Large intestine (tissue), 3 donors: ENCODE data around the gene PFN3. TPM values are rescaled to one million over a fixed set of nuclear protein-coding genes. Genes with fewer than 3 reads are reported as not detected.
A peak's percentile ranks its signal among the peaks of the same experiment; 100 is the strongest.

Source experiments
- DNase-seq, 2 donors: peaks; one replicate each; pipeline versions ENCODE4 v3.0.0 to v3.0.0-alpha.2; 2013
- H3K27ac ChIP-seq: one replicate; pipeline ENCODE4 v1.5.1; 2013; ENCODE audit warnings: low read length
- H3K27me3 ChIP-seq: 2 replicates; pipeline ENCODE4 v1.6.1; 2013; ENCODE audit warnings: low read length; ENCODE audit not compliant: control insufficient read depth, insufficient read depth
- H3K36me3 ChIP-seq: 2 replicates; pipeline ENCODE4 v1.6.1; 2013; ENCODE audit warnings: low read length; ENCODE audit not compliant: control insufficient read depth, insufficient read depth
- H3K4me1 ChIP-seq: one replicate; pipeline ENCODE4 v1.6.1; 2013; ENCODE audit warnings: low read length; ENCODE audit not compliant: control insufficient read depth, insufficient read depth
- H3K4me3 ChIP-seq: one replicate; pipeline ENCODE4 v1.5.1; 2013; ENCODE audit warnings: low read length
- H3K9me3 ChIP-seq: one replicate; pipeline ENCODE4 v1.6.1; 2013; ENCODE audit warnings: mild to moderate bottlenecking, low read depth, low read length, moderate library complexity; ENCODE audit not compliant: control insufficient read depth
- WGBS: methylation state at CpG from one replicate; pipeline ENCODE4 v1.1.5; 2013; ENCODE audit warnings: low lambda C conversion rate; ENCODE audit not compliant: insufficient coverage; 5-methylcytosine and 5-hydroxymethylcytosine counted together
- polyA plus RNA-seq: library from polyadenylated mRNA; unstranded; fragments of 120-200 nt; gene quantifications from one replicate; pipeline ENCODE4 v1.2.1, GENCODE V29; 2013

PFN3 gene
- polyA plus RNA-seq, 1 donor = not detected

DNA sequence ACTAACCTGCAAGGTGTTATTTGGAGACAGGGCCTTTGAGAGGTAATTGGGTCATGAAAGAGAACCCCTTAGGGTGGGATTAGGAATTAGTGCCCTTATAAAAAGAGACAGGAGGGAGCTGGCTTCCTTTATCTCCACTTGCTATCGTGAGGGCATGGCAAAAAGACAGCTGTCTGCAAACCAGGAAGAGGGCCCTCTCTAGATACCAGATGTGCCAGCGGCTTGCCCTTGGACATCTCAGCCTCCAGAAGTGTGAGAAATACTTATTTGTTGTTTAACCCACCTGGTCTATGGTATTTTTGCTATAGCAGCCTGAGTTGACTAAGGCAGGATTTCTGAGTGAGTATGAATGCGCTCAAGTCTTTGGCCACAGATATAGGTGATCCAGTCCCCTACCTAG lies 43.7 kb downstream of the PFN3 start:
- H3K4me1 ChIP-seq = peaks cover 2% of the 10 kb centered on the region
- H3K9me3 ChIP-seq = no peaks in the 10 kb centered on the region
- peaks cover 16% of the 10 kb centered on the region for H3K27me3 ChIP-seq
- H3K27ac ChIP-seq = no peak overlapping the region
- no CpG with 5 or more reads among the region's 3 CpGs for WGBS
- H3K36me3 ChIP-seq = no peaks in the 10 kb centered on the region
- no peak for DNase-seq
- H3K4me3 ChIP-seq = no peak overlapping the region

DNA sequence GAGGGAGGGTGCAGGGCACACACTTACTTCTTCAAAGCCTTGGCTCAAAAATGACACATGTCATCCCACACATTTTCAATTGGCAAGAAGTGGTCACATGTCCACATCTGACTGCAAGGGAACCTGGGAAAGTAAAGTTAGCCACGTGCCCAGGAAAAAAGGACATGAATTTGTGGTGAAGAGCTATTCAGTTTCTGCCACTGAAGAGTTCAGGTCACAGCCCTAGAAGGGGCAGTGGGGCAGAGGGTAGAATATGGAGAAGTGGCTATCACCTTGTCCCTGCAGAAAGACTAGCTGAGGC lies 44.6 kb downstream of the PFN3 start:
- peaks cover 3% of the 10 kb centered on the region for H3K4me1 ChIP-seq
- no peaks in the 10 kb centered on the region for H3K36me3 ChIP-seq
- H3K27ac ChIP-seq = no peak overlapping the region
- no peak for DNase-seq
- H3K9me3 ChIP-seq = no peaks in the 10 kb centered on the region
- H3K27me3 ChIP-seq = peaks cover 16% of the 10 kb centered on the region
- H3K4me3 ChIP-seq = no peak overlapping the region
- no CpG with 5 or more reads among the region's 1 CpG for WGBS

GRCh38 chr5:177355162-177355867 lies 45.1 kb downstream of the PFN3 start:
- Histone ChIP-seq H3K36me3 (no peaks in the 10 kb centered on the region), H3K4me3 (no peak overlapping the region), H3K27me3 (peaks cover 16% of the 10 kb centered on the region), H3K27ac (no peak overlapping the region), H3K9me3 (no peaks in the 10 kb centered on the region), H3K4me1 (peaks cover 8% of the 10 kb centered on the region)
- no peak for DNase-seq
- no CpG with 5 or more reads among the region's 1 CpG for WGBS

DNA sequence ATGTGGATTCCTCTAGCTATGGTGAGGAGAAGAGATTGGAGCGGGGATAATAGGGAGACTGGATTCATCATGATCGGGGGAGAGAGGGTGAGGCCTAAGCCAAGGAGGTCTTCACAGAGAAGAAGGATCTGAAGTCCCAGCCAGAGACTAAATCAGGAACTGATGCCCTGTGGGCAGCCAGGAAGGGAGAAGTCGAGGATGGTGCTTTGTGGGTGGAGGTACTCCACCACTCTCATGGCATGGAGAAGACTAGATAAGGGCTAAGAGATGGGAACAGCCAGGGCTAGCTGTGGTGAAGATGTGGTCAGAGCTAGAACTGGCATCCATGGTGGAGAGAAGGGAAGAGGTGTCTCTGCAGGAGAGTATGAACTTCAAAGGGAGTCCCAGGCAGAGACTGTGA lies 45.8 kb downstream of the PFN3 start:
- DNase-seq = no peak
- H3K4me1 ChIP-seq = peaks cover 14% of the 10 kb centered on the region
- no peaks in the 10 kb centered on the region for H3K9me3 ChIP-seq
- WGBS = no CpG with 5 or more reads among the region's 3 CpGs
- H3K4me3 ChIP-seq = no peak overlapping the region
- H3K27me3 ChIP-seq = peaks cover 16% of the 10 kb centered on the region
- H3K27ac ChIP-seq = no peak overlapping the region
- peaks cover 5% of the 10 kb centered on the region for H3K36me3 ChIP-seq

DNA sequence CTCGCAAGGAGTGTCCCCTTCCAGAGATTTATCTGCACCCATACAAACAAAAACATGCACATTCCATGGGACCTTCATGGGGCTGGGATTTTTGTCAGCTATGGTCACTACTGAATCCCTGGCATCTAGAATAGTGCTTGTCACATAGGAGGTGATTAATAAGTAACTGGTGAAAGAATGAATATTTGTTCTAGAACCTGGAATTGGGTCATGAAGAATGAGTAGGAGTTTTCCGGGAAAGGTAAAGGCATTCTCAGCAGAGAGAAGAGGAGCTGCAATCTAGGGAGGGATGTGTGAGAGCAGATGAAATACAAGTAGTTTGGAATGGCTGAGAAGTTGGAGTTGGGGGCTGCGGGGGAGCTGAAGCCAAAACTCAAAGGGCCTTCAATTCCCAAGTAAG lies 46.2 kb downstream of the PFN3 start:
- Histone ChIP-seq H3K9me3 (no peaks in the 10 kb centered on the region), H3K4me1 (peaks cover 14% of the 10 kb centered on the region), H3K27me3 (peaks cover 16% of the 10 kb centered on the region), H3K4me3 (no peak overlapping the region), H3K27ac (no peak overlapping the region), H3K36me3 (peaks cover 7% of the 10 kb centered on the region)
- DNase-seq = no peak
- 100% methylated on average over 1 of the region's 3 CpGs for WGBS

- no peak for DNase-seq
- Histone ChIP-seq H3K9me3 (no peaks in the 10 kb centered on the region), H3K4me1 (peaks cover 14% of the 10 kb centered on the region), H3K4me3 (no peak overlapping the region), H3K27ac (no peak overlapping the region), H3K36me3 (peaks cover 11% of the 10 kb centered on the region), H3K27me3 (peaks cover 12% of the 10 kb centered on the region)
- 100% methylated on average over 1 of the region's 5 CpGs for WGBS
Measured at GRCh38 chr5:177353093-177353492, 47.4 kb downstream of the PFN3 start.

DNA sequence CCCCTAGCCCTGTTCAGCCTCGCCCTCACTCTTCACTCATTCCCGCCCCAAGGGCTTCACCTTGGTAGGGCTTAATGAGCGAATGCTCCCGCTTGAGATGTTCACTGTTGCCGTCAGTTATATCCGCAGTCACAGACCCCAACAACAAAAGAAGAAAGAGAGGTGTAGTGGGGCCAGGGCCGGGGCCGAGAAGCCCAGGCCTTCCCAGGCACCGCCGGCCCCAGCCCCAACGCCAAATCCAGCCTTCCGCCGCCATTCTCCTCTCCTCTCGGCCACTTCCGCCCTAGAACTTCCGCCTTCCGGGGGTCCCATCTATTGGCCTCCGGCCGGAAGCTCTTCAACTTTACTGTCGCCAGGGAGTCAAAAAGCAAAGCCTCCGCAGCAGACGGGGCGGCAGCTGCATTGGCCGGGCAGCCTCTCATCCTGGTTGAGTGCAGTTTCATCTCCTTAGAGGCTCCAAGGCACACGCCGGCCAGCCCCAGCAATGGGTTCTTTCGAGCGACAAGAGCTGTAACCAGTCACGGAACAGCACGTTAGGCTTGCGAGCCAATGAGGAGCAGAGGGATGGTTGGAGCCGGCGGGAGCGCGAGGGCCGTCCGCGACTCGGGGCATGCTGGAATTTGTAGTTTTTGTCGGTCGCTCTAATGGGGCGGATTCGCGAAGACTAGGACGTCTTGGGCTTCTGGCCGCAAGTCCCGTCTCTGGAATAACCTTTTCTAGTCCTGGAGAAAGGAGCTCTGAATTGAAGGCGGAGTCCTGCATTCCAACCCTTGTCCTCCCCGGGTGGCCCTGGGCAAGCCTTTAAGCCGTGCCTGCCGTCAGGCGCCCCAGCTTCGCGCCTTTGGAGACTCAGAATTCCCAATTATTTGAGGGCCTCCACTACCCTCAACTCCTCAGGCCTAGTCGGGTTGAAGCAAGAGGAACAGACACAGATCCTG lies 48.8 kb downstream of the PFN3 start, which contains the start of gene LMAN2:
Gene LMAN2, minus strand, starts transcription at position 277 of the 938 bp plus-strand sequence. Its CDS starts 21 bp downstream, at position 256.
- H3K27me3 ChIP-seq = peaks cover 7% of the 10 kb centered on the region
- H3K27ac ChIP-seq = peak within 1 kb of the TSS; percentile 80
- H3K9me3 ChIP-seq = no peaks in the 10 kb centered on the region
- peaks cover 22% of the 10 kb centered on the region for H3K36me3 ChIP-seq
- peaks cover 14% of the 10 kb centered on the region for H3K4me1 ChIP-seq
- peak within 1 kb of the TSS; percentile 91 for H3K4me3 ChIP-seq
- WGBS = no CpG with 5 or more reads among the region's 55 CpGs
- DNase-seq = peak; percentile 91 to 98

GRCh38 chr5:177350776-177351391 lies 49.6 kb downstream of the PFN3 start:
- Histone ChIP-seq H3K4me3 (peak overlapping the region; percentile 91), H3K4me1 (peaks cover 14% of the 10 kb centered on the region), H3K36me3 (peaks cover 25% of the 10 kb centered on the region), H3K27ac (peak overlapping the region; percentile 80), H3K27me3 (peaks cover 5% of the 10 kb centered on the region), H3K9me3 (no peaks in the 10 kb centered on the region)
- no CpG with 5 or more reads among the region's 19 CpGs for WGBS
- DNase-seq = no peak
